HG02981 (cell line): Measurements from ENCODE around the gene LGR6.

Experiments used
- ATAC-seq: cut with Tn5 transposase; IDR thresholded peaks from one replicate; pipeline ENCODE4 v1.9.1; 2021; ENCODE audit warnings: mild to moderate bottlenecking, moderate library complexity; ENCODE audit not compliant: unreplicated experiment

Gene LGR6

DNA sequence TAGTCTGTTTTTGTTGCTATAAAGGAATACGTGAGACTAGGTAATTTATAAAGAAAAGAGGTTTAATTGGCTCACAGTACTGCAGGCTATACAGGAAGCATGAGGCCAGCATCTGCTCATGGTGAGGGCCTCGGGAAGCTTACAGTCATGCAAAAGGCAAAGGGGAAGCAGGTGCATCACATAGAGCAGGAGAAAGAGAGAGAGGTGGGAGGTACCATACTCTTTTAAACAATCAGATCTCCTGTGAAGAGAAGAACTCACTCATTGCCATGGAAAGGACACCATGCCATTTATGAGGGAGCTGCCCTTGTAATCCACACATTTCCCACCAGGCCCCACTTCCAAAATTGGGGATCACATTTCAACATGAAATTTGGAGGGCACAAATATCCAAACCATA is 167.6 kb downstream of the LGR6 start:
- no peak for ATAC-seq

DNA sequence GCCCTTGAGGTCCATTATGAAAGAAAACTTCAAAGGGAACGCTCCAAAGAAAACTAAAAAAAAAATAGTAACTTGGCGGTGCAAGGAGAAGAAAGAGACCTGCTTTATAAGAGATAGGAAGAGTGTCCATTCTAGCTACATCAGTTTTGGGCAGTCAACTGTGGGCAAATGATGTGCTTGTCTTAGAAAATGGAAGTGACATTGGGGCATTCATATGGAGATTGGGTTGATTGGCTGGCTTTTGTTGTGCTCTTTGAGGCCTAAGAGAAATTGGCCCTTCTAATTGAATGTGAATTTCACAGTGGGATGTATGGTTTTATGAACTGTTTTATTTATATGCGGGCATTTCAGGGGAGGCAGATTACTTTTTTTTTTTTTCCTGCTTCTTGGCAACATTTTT is 168.1 kb downstream of the LGR6 start:
- no peak for ATAC-seq

DNA sequence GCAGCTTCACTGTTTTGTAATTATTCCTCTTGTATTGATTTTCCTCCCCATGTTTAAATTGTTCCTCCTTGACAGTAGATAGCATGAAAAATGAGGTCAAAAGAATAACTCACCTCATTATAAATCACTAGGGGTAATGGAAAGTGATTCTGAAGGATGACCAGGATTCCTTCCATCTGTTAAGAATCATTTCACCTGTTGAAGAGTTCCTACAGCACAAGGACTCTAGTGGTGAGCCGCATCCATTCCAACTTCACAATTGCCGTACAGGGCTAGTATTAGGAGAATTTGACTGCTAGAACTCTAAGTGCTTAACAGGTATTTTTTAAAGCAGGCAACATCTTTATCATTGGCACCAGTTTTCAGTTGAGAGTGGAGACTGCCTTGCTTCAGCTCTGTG is 168.6 kb downstream of the LGR6 start:
- no peak for ATAC-seq

DNA sequence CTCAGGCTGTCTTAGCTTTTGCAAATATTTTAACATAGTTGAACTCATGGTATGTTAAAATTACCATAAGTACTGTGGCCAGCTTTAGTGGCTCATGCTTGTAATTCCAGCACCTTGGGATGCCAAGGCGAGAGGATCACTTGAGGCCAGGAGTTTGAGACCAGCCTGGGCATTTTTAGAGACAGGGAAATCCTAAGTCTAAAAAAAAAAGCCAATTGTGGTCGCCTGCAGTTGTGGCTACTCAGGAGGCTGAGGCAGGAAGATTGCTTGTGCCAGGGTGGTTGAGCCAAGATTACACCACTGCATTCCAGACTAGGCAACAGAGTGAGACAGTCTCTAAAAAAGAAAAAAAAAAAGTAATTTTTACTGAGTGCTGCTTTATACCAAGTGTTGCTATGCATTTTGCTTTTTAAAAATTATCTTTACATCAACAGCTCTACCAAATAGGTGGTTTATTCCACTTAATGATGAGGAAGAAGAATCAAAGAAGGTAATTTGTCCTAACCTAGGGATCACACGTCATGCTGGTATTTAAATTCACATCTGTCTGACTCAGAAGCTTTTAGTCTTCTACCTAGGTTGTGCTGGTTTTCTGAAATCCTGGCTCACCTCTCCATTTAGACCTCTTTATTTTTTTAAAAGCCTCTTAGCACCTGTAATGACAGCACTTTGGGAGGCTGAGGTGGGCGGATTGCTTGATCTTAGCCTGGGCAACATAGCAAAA is 171.7 kb downstream of the LGR6 start:
- no peak for ATAC-seq

DNA sequence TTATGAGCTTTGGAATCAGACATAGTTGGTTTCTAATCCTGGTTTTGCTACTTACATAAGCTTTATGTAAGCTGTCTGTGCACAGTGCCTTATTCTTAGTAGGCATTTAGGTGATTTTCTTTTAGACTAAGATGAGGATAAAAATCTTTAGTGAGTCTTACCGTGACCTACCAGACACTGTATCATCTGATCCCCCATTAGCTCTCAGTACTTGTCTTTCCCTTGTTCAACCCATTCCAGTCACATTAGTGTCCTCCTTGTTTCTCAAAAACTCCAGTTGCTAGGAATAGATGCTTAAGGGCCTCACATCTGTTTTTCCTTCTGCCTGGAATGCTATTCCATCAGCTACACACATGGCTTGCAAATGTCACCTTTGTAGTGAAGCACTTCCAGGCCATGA is 173.7 kb downstream of the LGR6 start:
- no peak for ATAC-seq
